Endothelial cell of umbilical vein (primary cell): ENCODE measurements around the gene ATP11B. TPM values are rescaled to one million over a fixed set of nuclear protein-coding genes. Genes with fewer than 3 reads are reported as not detected.

Source experiments
- BruUV-seq: library from RNA; stranded (reverse); fragments of 400-500 nt; replicated peaks from 2 replicates; lab custom pipeline; 2021; lab: Mats Ljungman, UMichigan
- CTCF ChIA-PET: fragments of 300-600, 350-600 bp; sonication (Branson Sonifier 250); formaldehyde crosslinking; loops from one replicate; lab custom pipeline; 2021; ENCODE audit warnings: antibody characterized with exemption, inconsistent platforms; lab: Charles Lee
- POLR2A ChIA-PET: fragments of 300-600, 350-600 bp; sonication (Branson Sonifier 250); formaldehyde crosslinking; loops from one replicate; lab custom pipeline; 2021; ENCODE audit warnings: antibody characterized with exemption, inconsistent platforms; lab: Charles Lee
- DNase-seq: peaks from one replicate; pipeline ENCODE4 v3.0.0-alpha.2; 2011; ENCODE audit warnings: low read depth, low spot score
- FAIRE-seq: peaks from 2 replicates; lab custom pipeline; 2011; peaks lifted over from hg19 to GRCh38; lab: Jason Lieb, UNC
- H2AFZ ChIP-seq: 2 replicates; pipeline ENCODE4 v1.6.0; 2012; ENCODE audit warnings: low read depth, low read length, control low read depth, inconsistent platforms
- H3K27ac ChIP-seq: 2 replicates; pipeline ENCODE4 v1.5.1; 2011; ENCODE audit warnings: low read depth, mild to moderate bottlenecking, control low read depth, low read length, moderate library complexity; ENCODE audit not compliant: insufficient read depth
- H3K27me3 ChIP-seq, 2 experiments: 2 replicates each; pipeline versions ENCODE4 v1.6.0 to v1.6.1; 2011; ENCODE audit warnings: low read length in 2 of 2, mixed read lengths in 1 of 2; ENCODE audit not compliant: control insufficient read depth in 2 of 2, insufficient read depth in 2 of 2
- H3K36me3 ChIP-seq, 2 experiments: 2 replicates in 1 of 2; 3 replicates in 1 of 2; pipeline ENCODE4 v1.5.1; 2011; ENCODE audit warnings: low read length in 2 of 2, mild to moderate bottlenecking in 1 of 2, moderate library complexity in 1 of 2; ENCODE audit not compliant: control insufficient read depth in 2 of 2, insufficient read depth in 2 of 2; ENCODE audit errors: extremely low read depth in 1 of 2
- H3K4me1 ChIP-seq: 3 replicates; pipeline ENCODE4 v1.5.1; 2011; ENCODE audit warnings: mild to moderate bottlenecking, low read length; ENCODE audit not compliant: control insufficient read depth, insufficient read depth; ENCODE audit errors: extremely low read depth
- H3K4me2 ChIP-seq: 2 replicates; pipeline ENCODE4 v1.6.1; 2011; ENCODE audit warnings: low read length, control low read depth, mixed read lengths; ENCODE audit not compliant: insufficient read depth
- H3K4me3 ChIP-seq, 3 experiments: fragments of 200-600 bp in 1 of 3; sonication (generic), shearing (Covaris generic) in 1 of 3; replicated peaks in 1 of 3; 2 replicates each; pipeline ENCODE4 v1.5.1; 2011 to 2016; ENCODE audit warnings: control low read depth in 3 of 3, low read length in 3 of 3, mild to moderate bottlenecking in 2 of 3, inconsistent platforms in 1 of 3, low read depth in 1 of 3, moderate library complexity in 1 of 3; ENCODE audit not compliant: insufficient read depth in 1 of 3
- H3K79me2 ChIP-seq: 2 replicates; pipeline ENCODE4 v1.6.0; 2012; ENCODE audit warnings: low read length, inconsistent platforms; ENCODE audit not compliant: control insufficient read depth, insufficient read depth
- H3K9ac ChIP-seq: replicated peaks from 2 replicates; pipeline ENCODE3; 2011; ENCODE audit warnings: low read length, control low read depth; ENCODE audit not compliant: insufficient read depth; ENCODE audit errors: extremely low read depth
- H3K9me1 ChIP-seq: replicated peaks from 3 replicates; pipeline ENCODE4 v1.6.0; 2011; ENCODE audit warnings: mild to moderate bottlenecking, low read length; ENCODE audit not compliant: control insufficient read depth, insufficient read depth; ENCODE audit errors: extremely low read depth
- H3K9me3 ChIP-seq: replicated peaks from 2 replicates; pipeline ENCODE4 v1.5.1; 2012; ENCODE audit warnings: low read length, inconsistent platforms; ENCODE audit not compliant: control insufficient read depth, insufficient read depth
- H4K20me1 ChIP-seq: replicated peaks from 2 replicates; pipeline ENCODE3; 2011; ENCODE audit warnings: mild to moderate bottlenecking, low read length; ENCODE audit not compliant: control insufficient read depth, insufficient read depth; ENCODE audit errors: extremely low read depth
- CTCF ChIP-seq, 2 donors: IDR thresholded peaks; 1 replicate in 1 of 2; 2 replicates in 1 of 2; pipeline ENCODE4 v1.5.1; 2011; ENCODE audit warnings: low read length in 2 of 2, mild to moderate bottlenecking in 2 of 2, moderate library complexity in 2 of 2, control low read depth in 1 of 2, inconsistent platforms in 1 of 2, low read depth in 1 of 2; ENCODE audit not compliant: insufficient read depth in 1 of 2; ENCODE audit errors: extremely low read depth in 1 of 2
- EZH2 ChIP-seq: IDR thresholded peaks from 2 replicates; pipeline ENCODE4 v1.6.1; 2012; ENCODE audit warnings: borderline replicate concordance, low read depth, mild to moderate bottlenecking, moderate library complexity, low read length, inconsistent platforms; ENCODE audit not compliant: severe bottlenecking
- FOS ChIP-seq: IDR thresholded peaks from 2 replicates; pipeline ENCODE4 v1.6.1; 2011; ENCODE audit warnings: mild to moderate bottlenecking, low read length, moderate library complexity, borderline replicate concordance; ENCODE audit not compliant: insufficient read depth
- GATA2 ChIP-seq: IDR thresholded peaks from 2 replicates; pipeline ENCODE4 v1.7.0; 2011; ENCODE audit warnings: low read depth, mild to moderate bottlenecking, moderate library complexity, mixed read lengths, low read length; ENCODE audit not compliant: insufficient read length, insufficient read depth
- JUN ChIP-seq: IDR thresholded peaks from 2 replicates; pipeline ENCODE4 v1.6.1; 2011; ENCODE audit warnings: borderline replicate concordance, low read depth; ENCODE audit not compliant: insufficient read length, insufficient read depth
- MAX ChIP-seq: IDR thresholded peaks from 2 replicates; pipeline ENCODE4 v1.6.1; 2011; ENCODE audit not compliant: insufficient read depth, insufficient read length
- MYC ChIP-seq: IDR thresholded peaks from one replicate; pipeline ENCODE4 v1.6.1; 2011; ENCODE audit warnings: mild to moderate bottlenecking, low read depth, low read length
- POLR2A ChIP-seq: IDR thresholded peaks from 2 replicates; pipeline ENCODE4 v1.6.1; 2012; ENCODE audit warnings: low read depth, mild to moderate bottlenecking, control low read depth, low read length
- POLR2AphosphoS5 ChIP-seq: IDR thresholded peaks from 2 replicates; pipeline ENCODE4 v1.6.1; 2012; ENCODE audit warnings: low read depth, mild to moderate bottlenecking, control low read depth, low read length, moderate library complexity; ENCODE audit not compliant: insufficient read depth
- dilution Hi-C: fragments of 300-500 bp; cut with MboI; formaldehyde crosslinking; loops from one replicate; pipeline ENCODE4 v1.15.0; 2019; ENCODE audit warnings: low sequenced_read_pairs; ENCODE audit not compliant: extremely low pct_ligation_motif_present
- intact Hi-C: fragments of 100-400 bp; cut with micrococcal nuclease; formaldehyde crosslinking; loops from one replicate; pipeline ENCODE4 v1.10.0; 2022
- polyA plus RNA-seq, 4 experiments: library from polyadenylated mRNA; depleted of rRNA in 3 of 4; stranded (reverse) in 3 of 4; unstranded in 1 of 4; fragments of >200 nt; gene quantifications; 2 replicates each; pipeline versions ENCODE4 v1.2.1 to v1.2.3, GENCODE V29; 2011 to 2012; ENCODE audit warnings: missing spikeins in 1 of 4
- total RNA-seq: library from RNA; stranded (reverse); gene quantifications from 2 replicates; pipeline ENCODE4 v1.2.3, GENCODE V29; 2021

Gene ATP11B
- total and polyA plus RNA-seq, 2 donors (not counting 3 experiments of a cell fraction or from before 2014, with no cell fraction given), result 10.1 to 49.3 TPM

GRCh38 chr3:182818296-182818978 lies 25.1 kb downstream of the ATP11B start:
- Histone ChIP-seq H3K36me3 (peaks cover 2 to 3% of the 10 kb centered on the region in 2 experiments), H3K4me1 (no peaks in the 10 kb centered on the region), H3K4me3 (no peak overlapping the region), H2AFZ (no peak overlapping the region), H3K27ac (no peak overlapping the region), H3K79me2 (peaks cover 42% of the 10 kb centered on the region), H3K9me3 (no peaks in the 10 kb centered on the region), H3K4me2 (no peak overlapping the region), H3K9ac (no peak overlapping the region), H3K27me3 (no peaks in the 10 kb centered on the region), H4K20me1 (peaks cover 3% of the 10 kb centered on the region), H3K9me1 (no peaks in the 10 kb centered on the region)
- TF ChIP-seq MAX, result no peak
- no peak for TF ChIP-seq GATA2
- TF ChIP-seq JUN, result no peak
- TF ChIP-seq POLR2AphosphoS5, result no peak
- BruUV-seq, result no TSS peak
- intact Hi-C loops, result no loop called here
- dilution Hi-C loops, result no loop called here
- CTCF ChIA-PET, result interaction anchor here (0.9 to 1.9 kb wide), 4 partner anchors 11 to 104 kb away, joined by 3 to 6 read pairs (median 5); no protein-coding TSS in a partner anchor
- DNase-seq (no peak), FAIRE-seq (no peak)
- POLR2A ChIA-PET, result no interaction called here

GRCh38 chr3:182821221-182821981 lies 28.1 kb downstream of the ATP11B start:
- no peak for FAIRE-seq
- ChIA-PET POLR2A (no interaction called here), CTCF (interaction anchor here (0.8 to 1.1 kb wide), 3 partner anchors 16 to 107 kb away, joined by 3 to 4 read pairs (median 3); no protein-coding TSS in a partner anchor)

More at GRCh38 chr3:182821221-182821981, 28.1 kb downstream of the ATP11B start:
- H4K20me1 ChIP-seq, result peaks cover 3% of the 10 kb centered on the region
- DNase-seq, result no peak
- H3K79me2 ChIP-seq, result peaks cover 35% of the 10 kb centered on the region
- intact Hi-C loops, result no loop called here
- no peaks in the 10 kb centered on the region for H3K4me1 ChIP-seq
- H3K4me3 ChIP-seq, result no peak overlapping the region
- no peaks in the 10 kb centered on the region for H3K27me3 ChIP-seq
- dilution Hi-C loops, result no loop called here
- H3K9me1 ChIP-seq, result no peaks in the 10 kb centered on the region
- TF ChIP-seq JUN (no peak), EZH2 (no peak), CTCF (IDR thresholded peaks at IDR 0.05; ENCODE audit: extremely low read depth in 1 of 2, insufficient read depth in 1 of 2, low read depth in 1 of 2, low read length in 2 of 2) (no peak), FOS (no peak), MYC (no peak), POLR2AphosphoS5 (no peak), POLR2A (no peak), GATA2 (no peak), MAX (no peak)
- H3K9ac ChIP-seq, result no peak overlapping the region
- no peaks in the 10 kb centered on the region for H3K9me3 ChIP-seq
- H3K27ac ChIP-seq, result no peak overlapping the region
- no peak overlapping the region for H3K4me2 ChIP-seq
- H2AFZ ChIP-seq, result no peak overlapping the region
- BruUV-seq, result no TSS peak
- peaks cover 2 to 3% of the 10 kb centered on the region in 2 experiments for H3K36me3 ChIP-seq
